Measurements from ENCODE around the gene SAYSD1.

Gene SAYSD1

DNA sequence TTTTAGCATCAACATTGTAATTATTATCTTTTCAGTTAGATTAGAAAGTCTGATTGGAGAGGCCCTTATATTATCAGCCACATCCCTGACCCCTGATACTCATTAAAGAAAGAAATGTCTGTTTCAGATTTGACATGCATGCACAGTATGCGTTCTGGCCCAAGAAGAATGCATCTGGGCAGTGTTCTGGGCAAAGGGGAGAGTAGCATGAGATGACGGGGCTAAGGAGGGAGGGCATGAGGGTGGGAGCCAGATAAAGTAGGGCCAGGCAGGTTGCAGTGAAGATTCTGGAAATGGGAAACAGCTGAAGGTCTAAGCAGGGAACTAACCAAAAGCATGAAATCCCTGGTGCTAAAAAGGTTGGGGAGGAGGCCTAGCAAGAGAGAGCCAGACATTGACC, 7.3 kb downstream of the SAYSD1 start:
- DNase-seq = no peak

GRCh38 chr6:39107034-39107433, 8.0 kb downstream of the SAYSD1 start:
- DNase-seq = no peak

DNA sequence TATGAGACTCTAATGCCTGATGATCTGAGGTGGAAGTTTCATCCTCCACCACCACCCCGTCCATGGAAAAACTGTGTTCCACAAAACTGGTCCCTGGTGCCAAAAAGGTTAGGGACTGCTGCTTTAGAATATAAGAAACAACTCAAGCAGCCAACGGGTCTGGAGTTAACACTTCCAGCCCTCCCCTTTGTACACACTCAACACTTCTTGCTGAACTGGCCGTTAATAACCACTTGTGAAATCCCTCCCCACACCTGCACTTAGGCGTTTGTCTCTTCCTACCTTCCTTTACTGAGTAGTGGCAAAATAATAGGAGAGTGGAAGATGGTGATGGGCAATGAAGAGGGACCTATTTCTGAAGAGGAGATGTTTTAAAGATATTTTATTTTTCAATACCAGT, 10.5 kb downstream of the SAYSD1 start:
- DNase-seq = no peak

DNA sequence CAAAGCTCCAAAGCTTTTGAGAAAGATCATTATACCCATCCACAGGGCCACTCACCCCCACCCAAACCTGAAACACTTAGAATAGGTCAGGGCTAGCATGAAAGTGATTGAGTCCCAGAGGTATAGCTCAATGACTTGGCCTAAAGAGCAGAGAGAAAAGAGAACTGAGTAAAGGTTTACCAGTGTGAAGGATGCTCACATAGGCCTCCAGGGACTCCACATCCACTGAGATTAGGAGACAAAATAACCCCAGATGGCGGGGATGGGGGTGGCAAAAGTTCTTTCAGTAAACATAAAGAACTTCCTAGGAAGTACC, 12.2 kb downstream of the SAYSD1 start:
- DNase-seq = no peak

GRCh38 chr6:39102071-39102820, 12.7 kb downstream of the SAYSD1 start:
- no peak for DNase-seq

DNA sequence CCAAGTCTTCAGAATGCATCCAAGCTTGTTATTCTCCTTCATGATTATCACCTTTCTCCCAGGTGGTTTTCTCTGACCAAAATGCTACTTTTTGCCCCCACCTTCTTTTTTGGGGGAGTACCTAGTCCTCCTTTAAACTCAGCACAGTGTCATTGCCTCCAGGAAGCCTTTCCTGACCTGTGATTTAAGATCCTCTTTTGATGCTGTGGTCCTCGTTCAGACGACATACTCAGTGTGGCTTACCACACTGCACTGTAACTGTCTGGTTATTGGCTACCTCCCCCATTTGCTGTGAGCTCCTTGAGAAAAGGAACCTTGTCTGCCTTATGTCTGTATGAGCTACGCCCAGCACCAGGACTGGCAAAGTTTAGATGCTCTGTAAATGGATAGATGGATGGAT, 14.6 kb downstream of the SAYSD1 start:
- DNase-seq = no peak

GRCh38 chr6:39095578-39095977, 19.4 kb downstream of the SAYSD1 start:
- DNase-seq = no peak

- no peak for DNase-seq
Observed at GRCh38 chr6:39093149-39093708, 21.8 kb downstream of the SAYSD1 start.

DNA sequence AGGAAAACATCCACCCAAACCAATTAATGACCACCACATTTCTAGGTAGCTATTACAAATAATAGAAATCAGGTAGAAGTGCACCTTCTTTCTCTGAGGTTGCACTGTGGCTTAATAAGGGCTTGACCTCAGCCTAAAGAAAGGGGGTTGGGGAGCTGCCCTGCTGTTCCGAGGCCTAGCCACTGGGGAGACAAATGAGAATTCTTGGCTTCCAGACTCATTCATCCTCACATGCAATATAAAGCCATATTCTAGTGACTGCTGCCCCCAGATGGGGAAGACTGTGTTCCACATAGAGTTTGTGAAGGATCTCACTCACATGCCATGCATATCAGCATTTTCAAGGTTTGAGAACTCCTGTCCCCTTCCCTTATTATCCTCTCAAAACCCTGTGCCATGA, 22.9 kb downstream of the SAYSD1 start:
- no peak for DNase-seq

- DNase-seq = no peak
Observed at GRCh38 chr6:39091220-39091619, 23.8 kb downstream of the SAYSD1 start.

DNA sequence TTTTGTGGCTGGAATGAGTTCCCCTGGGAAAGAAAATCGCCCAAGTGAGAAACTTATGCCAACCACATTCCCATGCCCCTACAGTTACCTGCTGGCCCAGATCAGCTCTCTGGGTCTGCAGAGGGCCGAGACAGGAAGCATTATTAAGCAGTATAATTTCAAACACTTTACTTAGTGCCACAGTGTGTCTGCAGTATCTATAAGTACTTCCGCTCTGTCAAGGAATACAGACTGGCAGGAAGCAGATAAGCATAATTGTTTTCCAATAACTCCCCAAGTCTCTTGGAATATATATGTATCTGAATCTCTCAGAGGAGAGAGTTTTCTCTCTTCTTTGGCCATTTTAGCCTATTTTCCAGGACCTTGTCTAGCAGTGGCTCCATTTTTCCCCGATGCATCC, 24.9 kb downstream of the SAYSD1 start:
- DNase-seq = no peak

DNA sequence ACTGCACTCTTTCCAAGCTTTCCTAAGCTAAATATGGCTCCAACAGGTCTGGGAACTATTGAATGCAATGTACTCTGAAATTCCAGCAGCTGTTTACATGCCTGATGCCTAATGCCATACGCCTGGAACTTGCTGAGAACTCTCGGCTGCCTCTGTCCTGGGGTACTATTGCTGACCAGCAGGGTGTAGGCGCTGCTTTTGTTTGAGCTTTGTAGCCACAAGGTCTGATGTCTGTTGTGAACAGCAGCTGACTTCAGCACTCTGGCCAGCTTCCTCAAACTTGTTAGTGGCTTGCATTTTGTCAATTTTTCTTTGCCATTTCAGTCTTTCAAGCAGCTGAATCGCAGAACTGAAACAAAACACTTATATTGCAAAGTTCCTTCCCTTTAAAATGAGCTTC, 26.7 kb downstream of the SAYSD1 start:
- DNase-seq = no peak

- no peak for DNase-seq
Observed at GRCh38 chr6:39087197-39087596, 27.8 kb downstream of the SAYSD1 start.

DNA sequence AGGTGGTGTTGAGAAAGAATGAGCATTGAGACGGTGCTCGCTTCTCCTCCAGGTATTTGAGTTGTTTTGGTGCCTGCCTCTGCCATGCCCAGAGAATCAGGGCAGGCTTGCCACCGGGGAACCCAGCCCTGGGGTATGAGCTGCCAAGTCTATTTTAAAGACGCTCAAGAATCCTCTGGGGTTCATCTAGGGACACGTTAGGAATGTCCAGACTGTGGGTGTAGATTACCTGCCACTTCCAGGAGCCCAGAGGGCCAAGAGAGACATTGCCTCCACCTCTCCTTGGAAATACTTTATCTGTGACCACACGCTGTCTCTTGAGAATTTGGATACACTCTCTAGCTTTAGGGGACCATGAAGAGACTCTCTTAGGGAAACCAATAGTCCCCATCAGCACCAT, 28.3 kb downstream of the SAYSD1 start:
- DNase-seq = no peak

GRCh38 chr6:39086294-39086693, 28.7 kb downstream of the SAYSD1 start:
- peak; percentile 27 for DNase-seq

GRCh38 chr6:39085129-39085797, 29.7 kb downstream of the SAYSD1 start:
- no peak for DNase-seq

DNA sequence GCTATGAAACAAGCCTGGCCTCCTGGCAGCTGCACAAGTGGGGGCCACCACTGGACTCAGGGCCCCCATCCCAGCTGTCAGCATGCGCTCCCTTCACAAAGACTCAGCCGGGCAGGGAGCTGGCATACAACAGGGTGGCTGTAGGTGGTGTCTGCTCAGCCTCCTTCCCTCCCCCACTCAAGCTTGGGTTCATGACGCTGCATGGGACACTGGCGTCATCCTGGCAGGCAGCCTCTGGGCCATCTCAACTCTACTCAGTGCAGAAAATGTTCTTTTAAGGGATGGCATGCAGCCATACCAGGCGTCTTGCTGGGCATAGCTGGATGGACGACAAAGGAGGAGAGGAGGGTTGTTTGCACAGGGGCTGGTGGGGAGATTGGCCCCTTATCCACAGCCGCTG, 30.5 kb downstream of the SAYSD1 start:
- DNase-seq = no peak

DNA sequence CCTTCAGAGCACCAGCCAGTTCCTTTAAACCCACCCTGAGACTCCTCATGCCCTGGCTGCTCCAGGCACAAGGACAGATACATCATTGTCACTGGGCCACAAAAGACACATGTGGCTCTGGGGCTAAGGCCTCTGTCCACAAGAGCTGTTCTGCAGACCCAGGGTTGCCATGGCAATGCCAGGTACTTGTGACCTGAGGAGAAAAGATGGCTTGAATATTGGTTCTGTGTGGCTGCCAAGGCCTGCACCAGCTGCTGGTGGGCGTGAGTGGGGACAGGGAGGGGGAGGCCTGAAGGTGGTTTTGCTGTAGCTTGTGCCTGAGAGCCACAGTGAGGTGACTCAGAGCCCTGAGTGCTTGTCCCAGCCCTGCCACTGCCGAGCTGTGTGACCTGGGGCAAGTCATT, 31.8 kb downstream of the SAYSD1 start:
- no peak for DNase-seq

DNA sequence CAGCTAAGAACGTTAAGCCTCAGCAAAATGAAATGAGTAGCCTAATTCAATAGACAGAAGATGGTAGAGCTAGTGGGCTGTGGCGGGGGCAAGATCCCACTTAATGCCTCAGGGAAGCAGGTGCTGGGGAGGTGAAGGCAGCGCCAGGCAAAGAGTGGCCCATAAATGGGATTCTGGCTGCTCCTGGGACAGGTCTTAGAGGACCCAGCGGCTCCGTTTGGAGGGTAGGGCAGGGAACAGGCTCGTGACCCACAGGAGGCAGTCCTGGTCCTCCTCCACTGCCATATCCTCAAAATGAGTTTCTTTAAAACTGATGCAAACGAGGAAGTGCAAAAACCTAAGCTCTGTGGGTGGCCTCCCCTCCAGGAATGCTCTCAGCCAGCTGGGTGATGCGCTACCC, 32.7 kb downstream of the SAYSD1 start:
- DNase-seq = no peak

DNA sequence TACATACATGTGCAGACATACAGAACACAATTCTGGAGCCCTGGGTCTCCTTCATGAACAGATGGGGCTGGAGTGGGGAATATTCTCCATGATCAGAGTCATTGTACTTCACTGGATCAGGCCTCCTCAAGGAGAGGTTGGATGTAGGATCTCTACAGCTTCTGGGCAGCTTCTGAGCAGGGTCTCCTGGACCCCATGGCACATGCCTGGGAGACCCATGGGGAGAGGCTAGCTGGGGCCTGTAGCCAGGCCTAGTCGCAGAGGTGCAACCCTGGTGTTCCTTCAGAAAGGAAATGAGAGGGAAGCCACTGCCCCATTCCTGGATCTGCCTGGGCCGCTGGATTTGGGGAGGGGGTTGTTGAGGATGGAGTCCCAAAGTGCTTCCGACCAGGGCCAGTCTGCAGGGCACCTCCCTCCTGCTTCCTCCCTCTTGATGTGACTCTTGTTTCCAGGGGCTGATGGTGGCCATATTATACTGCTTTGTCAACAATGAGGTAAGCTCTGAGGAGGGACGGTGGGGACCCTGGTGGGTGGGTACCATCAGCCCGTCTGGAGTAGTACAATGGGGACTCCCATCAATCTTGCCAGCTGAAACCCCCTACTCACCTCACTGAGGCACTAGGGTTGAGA, 34.6 kb downstream of the SAYSD1 start:
- no peak for DNase-seq

GRCh38 chr6:39079197-39080125, 35.5 kb downstream of the SAYSD1 start:
- no peak for DNase-seq

DNA sequence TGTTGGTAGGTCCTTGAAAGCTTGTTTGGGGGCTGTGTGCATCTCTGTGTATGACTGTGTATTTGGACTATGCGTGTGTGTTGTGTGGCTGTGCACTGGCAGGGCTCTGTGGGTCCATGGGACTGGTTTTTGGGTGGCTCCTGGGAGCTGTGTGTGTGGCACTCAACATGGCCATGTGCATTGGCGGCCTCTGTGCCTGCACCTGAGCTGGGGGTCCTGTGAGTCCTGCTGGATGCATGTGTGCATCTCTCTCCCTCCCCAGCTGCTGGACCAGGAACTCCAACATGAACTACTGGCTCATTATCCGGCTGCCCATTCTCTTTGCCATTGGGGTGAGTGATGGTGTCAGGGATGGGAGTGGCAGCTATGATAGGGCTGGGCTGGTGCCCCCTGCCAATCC, 36.3 kb downstream of the SAYSD1 start:
- no peak for DNase-seq

All from activated naive CD4-positive, alpha-beta T cell treated with Interleukin-2 at 50 U/mL for 16 hours (primary cell).